ENCODE data around the gene CDK17. TPM values are rescaled to one million over a fixed set of nuclear protein-coding genes. Genes with fewer than 3 reads are reported as not detected.

CDK17 gene
- total and polyA plus RNA-seq, 2 of the 8 experiments (the other 6 are each of a cell fraction or from before 2014, with no cell fraction given): 5.8 to 20.0 TPM

GRCh38 chr12:96265400-96265799 lies 134.8 kb downstream of the CDK17 start (continued):
- TF ChIP-seq GABPA (IDR thresholded peaks at IDR 0.05; ENCODE audit: borderline replicate concordance, insufficient read depth, low read length): no peak
- no peak for TF ChIP-seq TCF12 (IDR thresholded peaks at IDR 0.05; ENCODE audit: low read depth, low read length)
- TF ChIP-seq, protein P1, sequence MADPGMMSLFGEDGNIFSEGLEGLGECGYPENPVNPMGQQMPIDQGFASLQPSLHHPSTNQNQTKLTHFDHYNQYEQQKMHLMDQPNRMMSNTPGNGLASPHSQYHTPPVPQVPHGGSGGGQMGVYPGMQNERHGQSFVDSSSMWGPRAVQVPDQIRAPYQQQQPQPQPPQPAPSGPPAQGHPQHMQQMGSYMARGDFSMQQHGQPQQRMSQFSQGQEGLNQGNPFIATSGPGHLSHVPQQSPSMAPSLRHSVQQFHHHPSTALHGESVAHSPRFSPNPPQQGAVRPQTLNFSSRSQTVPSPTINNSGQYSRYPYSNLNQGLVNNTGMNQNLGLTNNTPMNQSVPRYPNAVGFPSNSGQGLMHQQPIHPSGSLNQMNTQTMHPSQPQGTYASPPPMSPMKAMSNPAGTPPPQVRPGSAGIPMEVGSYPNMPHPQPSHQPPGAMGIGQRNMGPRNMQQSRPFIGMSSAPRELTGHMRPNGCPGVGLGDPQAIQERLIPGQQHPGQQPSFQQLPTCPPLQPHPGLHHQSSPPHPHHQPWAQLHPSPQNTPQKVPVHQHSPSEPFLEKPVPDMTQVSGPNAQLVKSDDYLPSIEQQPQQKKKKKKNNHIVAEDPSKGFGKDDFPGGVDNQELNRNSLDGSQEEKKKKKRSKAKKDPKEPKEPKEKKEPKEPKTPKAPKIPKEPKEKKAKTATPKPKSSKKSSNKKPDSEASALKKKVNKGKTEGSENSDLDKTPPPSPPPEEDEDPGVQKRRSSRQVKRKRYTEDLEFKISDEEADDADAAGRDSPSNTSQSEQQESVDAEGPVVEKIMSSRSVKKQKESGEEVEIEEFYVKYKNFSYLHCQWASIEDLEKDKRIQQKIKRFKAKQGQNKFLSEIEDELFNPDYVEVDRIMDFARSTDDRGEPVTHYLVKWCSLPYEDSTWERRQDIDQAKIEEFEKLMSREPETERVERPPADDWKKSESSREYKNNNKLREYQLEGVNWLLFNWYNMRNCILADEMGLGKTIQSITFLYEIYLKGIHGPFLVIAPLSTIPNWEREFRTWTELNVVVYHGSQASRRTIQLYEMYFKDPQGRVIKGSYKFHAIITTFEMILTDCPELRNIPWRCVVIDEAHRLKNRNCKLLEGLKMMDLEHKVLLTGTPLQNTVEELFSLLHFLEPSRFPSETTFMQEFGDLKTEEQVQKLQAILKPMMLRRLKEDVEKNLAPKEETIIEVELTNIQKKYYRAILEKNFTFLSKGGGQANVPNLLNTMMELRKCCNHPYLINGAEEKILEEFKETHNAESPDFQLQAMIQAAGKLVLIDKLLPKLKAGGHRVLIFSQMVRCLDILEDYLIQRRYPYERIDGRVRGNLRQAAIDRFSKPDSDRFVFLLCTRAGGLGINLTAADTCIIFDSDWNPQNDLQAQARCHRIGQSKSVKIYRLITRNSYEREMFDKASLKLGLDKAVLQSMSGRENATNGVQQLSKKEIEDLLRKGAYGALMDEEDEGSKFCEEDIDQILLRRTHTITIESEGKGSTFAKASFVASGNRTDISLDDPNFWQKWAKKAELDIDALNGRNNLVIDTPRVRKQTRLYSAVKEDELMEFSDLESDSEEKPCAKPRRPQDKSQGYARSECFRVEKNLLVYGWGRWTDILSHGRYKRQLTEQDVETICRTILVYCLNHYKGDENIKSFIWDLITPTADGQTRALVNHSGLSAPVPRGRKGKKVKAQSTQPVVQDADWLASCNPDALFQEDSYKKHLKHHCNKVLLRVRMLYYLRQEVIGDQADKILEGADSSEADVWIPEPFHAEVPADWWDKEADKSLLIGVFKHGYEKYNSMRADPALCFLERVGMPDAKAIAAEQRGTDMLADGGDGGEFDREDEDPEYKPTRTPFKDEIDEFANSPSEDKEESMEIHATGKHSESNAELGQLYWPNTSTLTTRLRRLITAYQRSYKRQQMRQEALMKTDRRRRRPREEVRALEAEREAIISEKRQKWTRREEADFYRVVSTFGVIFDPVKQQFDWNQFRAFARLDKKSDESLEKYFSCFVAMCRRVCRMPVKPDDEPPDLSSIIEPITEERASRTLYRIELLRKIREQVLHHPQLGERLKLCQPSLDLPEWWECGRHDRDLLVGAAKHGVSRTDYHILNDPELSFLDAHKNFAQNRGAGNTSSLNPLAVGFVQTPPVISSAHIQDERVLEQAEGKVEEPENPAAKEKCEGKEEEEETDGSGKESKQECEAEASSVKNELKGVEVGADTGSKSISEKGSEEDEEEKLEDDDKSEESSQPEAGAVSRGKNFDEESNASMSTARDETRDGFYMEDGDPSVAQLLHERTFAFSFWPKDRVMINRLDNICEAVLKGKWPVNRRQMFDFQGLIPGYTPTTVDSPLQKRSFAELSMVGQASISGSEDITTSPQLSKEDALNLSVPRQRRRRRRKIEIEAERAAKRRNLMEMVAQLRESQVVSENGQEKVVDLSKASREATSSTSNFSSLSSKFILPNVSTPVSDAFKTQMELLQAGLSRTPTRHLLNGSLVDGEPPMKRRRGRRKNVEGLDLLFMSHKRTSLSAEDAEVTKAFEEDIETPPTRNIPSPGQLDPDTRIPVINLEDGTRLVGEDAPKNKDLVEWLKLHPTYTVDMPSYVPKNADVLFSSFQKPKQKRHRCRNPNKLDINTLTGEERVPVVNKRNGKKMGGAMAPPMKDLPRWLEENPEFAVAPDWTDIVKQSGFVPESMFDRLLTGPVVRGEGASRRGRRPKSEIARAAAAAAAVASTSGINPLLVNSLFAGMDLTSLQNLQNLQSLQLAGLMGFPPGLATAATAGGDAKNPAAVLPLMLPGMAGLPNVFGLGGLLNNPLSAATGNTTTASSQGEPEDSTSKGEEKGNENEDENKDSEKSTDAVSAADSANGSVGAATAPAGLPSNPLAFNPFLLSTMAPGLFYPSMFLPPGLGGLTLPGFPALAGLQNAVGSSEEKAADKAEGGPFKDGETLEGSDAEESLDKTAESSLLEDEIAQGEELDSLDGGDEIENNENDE (IDR thresholded peaks at IDR 0.05; ENCODE audit: insufficient replicate concordance, low read length): no peak
- TF ChIP-seq JUN (IDR thresholded peaks at IDR 0.05; ENCODE audit: low read depth, low read length): no peak
- TF ChIP-seq, protein P2, sequence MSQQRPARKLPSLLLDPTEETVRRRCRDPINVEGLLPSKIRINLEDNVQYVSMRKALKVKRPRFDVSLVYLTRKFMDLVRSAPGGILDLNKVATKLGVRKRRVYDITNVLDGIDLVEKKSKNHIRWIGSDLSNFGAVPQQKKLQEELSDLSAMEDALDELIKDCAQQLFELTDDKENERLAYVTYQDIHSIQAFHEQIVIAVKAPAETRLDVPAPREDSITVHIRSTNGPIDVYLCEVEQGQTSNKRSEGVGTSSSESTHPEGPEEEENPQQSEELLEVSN (IDR thresholded peaks at IDR 0.05): no peak
